ENCODE measurements around the gene CEL. TPM values are rescaled to one million over a fixed set of nuclear protein-coding genes. Genes with fewer than 3 reads are reported as not detected.
"Not testable (repeated sequence)": the region's sequence is repeated elsewhere in the genome, so short reads cannot be mapped to it uniquely, and the experiment has no call there.

CEL gene
- total RNA-seq, 2 donors from 2014 or later: 8,438 to 9,209 TPM

GRCh38 chr9:133040892-133041479 is 20.8 kb upstream of the CEL start:
- peak; percentile 73 to 85 (median 76) for DNase-seq
- intact Hi-C loops (cut with DNase I): loop anchor here (5.0 kb wide), 1 partner anchor 106 kb away; no protein-coding TSS in a partner anchor
- TF ChIP-seq CTCF (IDR thresholded peaks at IDR 0.05): peak; percentile 26 to 67 (median 54)
- H3K36me3 ChIP-seq (replicated peaks in 1 of 2; ENCODE audit: insufficient read depth in 1 of 2, low read depth in 2 of 2): peaks cover 0 to 19% of the 10 kb centered on the region in 2 donors
- not testable (repeated sequence) for ATAC-seq, H3K27me3 ChIP-seq, H3K27ac ChIP-seq, H3K4me3 ChIP-seq, H3K4me1 ChIP-seq, H3K9me3 ChIP-seq
- 64 to 72% methylated on average over 11 to 12 of the region's 12 CpGs for WGBS, 2 donors

- ATAC-seq: no peak
- intact Hi-C loops (cut with DNase I): loop anchor here (5.0 kb wide), 1 partner anchor 105 kb away; no protein-coding TSS in a partner anchor
- DNase-seq: no peak
- no peak overlapping the region for H3K27ac ChIP-seq
- 94 to 97% methylated on average over 6 to 9 of the region's 9 CpGs for WGBS, 2 donors
- no peaks in the 10 kb centered on the region for H3K9me3 ChIP-seq
- no peaks in the 10 kb centered on the region for H3K27me3 ChIP-seq
- TF ChIP-seq POLR2A (IDR thresholded peaks at IDR 0.05) (no peak), CTCF (IDR thresholded peaks at IDR 0.05) (no peak)
- peaks cover 0 to 19% of the 10 kb centered on the region in 2 donors for H3K36me3 ChIP-seq (replicated peaks in 1 of 2; ENCODE audit: insufficient read depth in 1 of 2, low read depth in 2 of 2)
- H3K4me1 ChIP-seq: peaks cover 12% of the 10 kb centered on the region
- no peak overlapping the region for H3K4me3 ChIP-seq
These were observed 19.8 kb upstream of the CEL start for GRCh38 chr9:133041958-133042357.

- TF ChIP-seq CTCF (IDR thresholded peaks at IDR 0.05) (no peak), POLR2A (IDR thresholded peaks at IDR 0.05) (no peak)
- ATAC-seq (no peak), DNase-seq (no peak)
- no peak overlapping the region for H3K4me3 ChIP-seq
- intact Hi-C loops (cut with DNase I): loop anchor here (5.0 kb wide), 1 partner anchor 105 kb away; no protein-coding TSS in a partner anchor
- H3K36me3 ChIP-seq (replicated peaks in 1 of 2; ENCODE audit: insufficient read depth in 1 of 2, low read depth in 2 of 2): peaks cover 0 to 19% of the 10 kb centered on the region in 2 donors
- no peak overlapping the region for H3K27ac ChIP-seq
- peaks cover 16% of the 10 kb centered on the region for H3K4me1 ChIP-seq
- 78 to 86% methylated on average over 8 of the region's 8 CpGs for WGBS, 2 donors
- H3K27me3 ChIP-seq: no peaks in the 10 kb centered on the region
- H3K9me3 ChIP-seq: no peaks in the 10 kb centered on the region
These were observed 19.1 kb upstream of the CEL start for GRCh38 chr9:133042676-133043075.

GRCh38 chr9:133043449-133044035 is 18.2 kb upstream of the CEL start:
- WGBS, 2 donors: 97 to 99% methylated on average over 13 to 16 of the region's 16 CpGs
- Histone ChIP-seq H3K9me3 (no peaks in the 10 kb centered on the region), H3K27ac (no peak overlapping the region), H3K4me1 (peaks cover 24% of the 10 kb centered on the region), H3K4me3 (no peak overlapping the region), H3K36me3 (replicated peaks in 1 of 2; ENCODE audit: insufficient read depth in 1 of 2, low read depth in 2 of 2) (peaks cover 0 to 19% of the 10 kb centered on the region in 2 donors), H3K27me3 (no peaks in the 10 kb centered on the region)
- intact Hi-C loops (cut with DNase I): loop anchor here (5.0 kb wide), 1 partner anchor 104 kb away; no protein-coding TSS in a partner anchor
- TF ChIP-seq POLR2A (IDR thresholded peaks at IDR 0.05): no peak
- DNase-seq (no peak), ATAC-seq (no peak)

GRCh38 chr9:133044125-133044524 is 17.7 kb upstream of the CEL start:
- H3K4me3 ChIP-seq: no peak overlapping the region
- no peak overlapping the region for H3K27ac ChIP-seq
- DNase-seq (no peak), ATAC-seq (no peak)
- WGBS, 2 donors: 88 to 89% methylated on average over 6 of the region's 6 CpGs
- intact Hi-C loops (cut with DNase I): loop anchor here (5.0 kb wide), 1 partner anchor 103 kb away; no protein-coding TSS in a partner anchor
- H3K27me3 ChIP-seq: no peaks in the 10 kb centered on the region
- H3K36me3 ChIP-seq (replicated peaks in 1 of 2; ENCODE audit: insufficient read depth in 1 of 2, low read depth in 2 of 2): peaks cover 0 to 19% of the 10 kb centered on the region in 2 donors
- no peak for TF ChIP-seq CTCF (IDR thresholded peaks at IDR 0.05)
- TF ChIP-seq POLR2A (IDR thresholded peaks at IDR 0.05): no peak
- H3K9me3 ChIP-seq: no peaks in the 10 kb centered on the region
- peaks cover 29% of the 10 kb centered on the region for H3K4me1 ChIP-seq
